NCI-H446 treated with DMSO at 0.1 percent for 48 hours (cell line): ENCODE measurements around the gene TSSK3.

Source experiments
- DNase-seq: peaks from one replicate; lab custom pipeline; 2025; lab: John Stamatoyannopoulos, UW

Gene TSSK3

GRCh38 chr1:32400876-32401631, 38.7 kb downstream of the TSSK3 start:
- peak; percentile 23 for DNase-seq

GRCh38 chr1:32404946-32405345, 42.6 kb downstream of the TSSK3 start:
- no peak for DNase-seq

- no peak for DNase-seq
Measured at GRCh38 chr1:32405672-32406467, 43.5 kb downstream of the TSSK3 start.

DNA sequence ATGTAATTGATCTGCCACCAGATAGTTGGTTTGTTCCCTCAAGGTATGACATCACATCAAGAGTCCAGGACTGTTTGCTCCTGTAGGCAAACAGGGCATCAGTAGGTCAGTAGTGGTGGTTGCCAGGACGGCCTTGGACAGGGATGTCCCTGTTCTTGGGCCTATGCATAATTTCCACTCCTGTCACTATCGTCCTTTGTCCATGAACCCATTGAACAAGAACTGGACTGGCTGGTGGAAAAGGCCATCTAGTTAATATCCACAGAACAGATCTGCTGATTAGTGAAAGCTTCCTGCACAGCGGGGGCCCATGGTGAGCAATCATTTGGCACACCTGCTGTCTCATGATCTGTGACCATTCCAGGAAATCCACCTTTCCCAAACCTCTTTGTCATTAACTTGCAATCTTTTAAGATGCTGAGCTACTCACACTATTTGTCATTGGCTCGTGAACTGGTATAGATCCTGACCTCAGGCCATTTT, 44.3 kb downstream of the TSSK3 start:
- DNase-seq = no peak

DNA sequence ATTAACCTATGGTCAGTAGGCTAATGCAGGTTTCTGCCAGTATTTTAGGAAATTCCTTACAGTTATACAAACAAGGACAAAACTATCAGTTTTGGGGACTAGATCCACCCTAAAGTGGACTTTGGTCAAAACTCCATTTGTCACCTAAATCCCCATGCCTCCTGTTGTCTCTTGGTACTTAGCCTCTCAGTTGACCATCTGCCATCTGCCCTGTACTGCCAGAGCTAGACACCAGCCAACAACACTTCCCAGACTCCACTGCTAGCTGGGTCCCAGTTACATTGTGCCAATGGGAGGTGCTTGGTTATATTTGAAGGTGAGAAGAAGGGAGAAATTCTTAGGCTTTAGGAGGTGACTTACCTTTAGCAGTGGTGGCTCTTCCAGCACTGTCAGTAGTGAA, 48.9 kb downstream of the TSSK3 start:
- peak; percentile 1 for DNase-seq

GRCh38 chr1:32413507-32414185, 51.3 kb downstream of the TSSK3 start:
- DNase-seq = peak; percentile 71
